ENCODE results near the gene CAV2.

The CAV2 gene

GRCh38 chr7:116549370-116549769, 49.8 kb downstream of the CAV2 start:
- DNase-seq: no peak

DNA sequence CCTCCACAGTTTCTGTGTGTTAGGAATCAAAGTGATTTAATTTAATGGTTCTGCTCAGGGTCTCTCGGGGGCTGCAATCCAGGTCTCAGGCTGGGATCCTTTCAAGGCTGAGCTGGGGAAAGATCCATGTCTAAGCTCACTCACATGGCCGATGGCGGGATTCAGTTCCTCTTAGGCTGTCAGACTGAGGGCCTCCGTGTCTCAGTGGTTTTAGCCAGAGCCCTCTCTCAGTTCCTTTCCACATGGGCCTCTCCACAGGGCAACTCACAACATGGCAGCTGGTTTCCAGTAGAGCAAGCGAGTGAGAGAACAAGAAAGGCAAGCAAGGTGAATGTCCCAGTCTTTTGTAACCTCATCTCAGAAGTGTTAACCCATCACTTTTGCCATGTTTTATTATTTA, 52.2 kb downstream of the CAV2 start:
- DNase-seq: no peak

DNA sequence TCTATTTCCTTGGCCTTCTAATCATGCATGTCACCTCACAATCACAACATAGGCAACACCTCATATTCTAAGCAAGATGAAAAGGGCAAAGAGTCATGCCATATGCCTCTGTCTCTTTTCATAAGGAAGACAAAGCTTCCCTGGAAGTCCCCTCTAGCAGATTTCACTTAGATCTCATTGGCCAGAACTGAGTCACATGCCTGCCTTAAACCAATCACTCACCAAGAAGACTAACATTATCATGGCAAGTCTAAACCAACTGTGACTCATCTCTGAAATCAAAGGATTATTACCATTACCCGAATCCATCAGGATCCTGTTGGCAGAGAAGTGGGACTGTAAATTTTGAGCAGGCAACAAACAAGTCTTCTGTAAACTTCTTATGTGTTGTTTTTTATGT, 53.1 kb downstream of the CAV2 start:
- no peak for DNase-seq

DNA sequence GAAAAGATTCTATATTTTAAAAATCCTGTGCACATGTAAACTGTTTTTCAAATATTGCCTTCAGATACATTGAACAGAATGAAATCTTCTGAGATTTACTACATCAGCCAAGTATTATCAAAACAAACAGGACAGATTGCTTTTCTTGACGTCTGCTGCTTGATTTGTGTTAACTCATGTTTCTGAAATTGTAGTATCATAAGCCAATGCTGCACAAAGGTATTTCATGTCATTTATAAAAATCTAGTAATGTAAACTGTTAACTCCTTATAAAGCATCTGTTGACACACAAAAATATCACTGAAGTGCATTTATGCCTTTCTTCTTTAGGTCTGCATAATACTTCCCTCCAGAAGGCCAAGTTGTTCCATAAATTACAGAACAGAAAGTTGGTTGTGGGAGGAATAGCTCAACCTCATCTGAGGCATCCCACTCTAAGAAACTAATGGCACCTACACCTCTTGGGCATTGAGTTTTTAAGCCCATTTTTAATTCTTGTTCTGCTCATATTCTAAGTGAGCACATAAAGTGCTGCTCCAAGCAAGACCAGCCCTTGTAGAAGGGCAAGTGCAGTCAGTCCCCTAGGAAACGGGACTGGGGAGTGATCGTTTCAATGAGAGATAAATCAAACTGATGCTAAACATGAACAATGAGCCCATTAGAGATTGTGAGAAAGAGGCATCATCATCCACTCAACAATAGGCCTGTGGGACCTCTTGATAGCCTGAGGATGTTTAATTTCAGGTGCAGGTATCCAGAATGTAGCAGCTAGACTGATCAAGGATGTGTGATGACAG, 53.8 kb downstream of the CAV2 start:
- DNase-seq: no peak

DNA sequence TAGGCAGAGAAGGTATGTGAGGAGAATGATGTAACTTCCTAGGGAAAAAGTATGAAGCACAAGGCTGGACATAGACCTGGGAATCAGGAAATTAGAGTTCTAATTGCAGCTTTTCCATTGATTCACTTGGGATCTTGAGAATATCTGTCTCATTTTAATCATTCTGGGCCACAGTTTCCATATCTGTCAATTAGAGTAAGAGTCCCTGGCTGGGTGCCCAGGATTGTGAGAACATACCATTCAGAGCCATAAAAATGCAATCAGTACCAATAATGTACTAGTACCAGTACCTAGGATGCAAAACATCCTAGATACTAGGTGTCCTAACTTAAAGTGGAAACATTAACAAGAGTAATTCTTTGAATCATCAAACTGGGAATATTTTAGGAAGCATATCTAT, 54.9 kb downstream of the CAV2 start:
- peak; percentile 12 for DNase-seq

GRCh38 chr7:116554911-116555310, 55.4 kb downstream of the CAV2 start:
- no peak for DNase-seq

GRCh38 chr7:116557066-116557585, 57.6 kb downstream of the CAV2 start:
- no peak for DNase-seq

GRCh38 chr7:116557901-116558300, 58.4 kb downstream of the CAV2 start:
- no peak for DNase-seq

All from hematopoietic multipotent progenitor cell treated with erythropoietin and hydrocortisone succinate and interleukin-3 and kit ligand, for 4 days (in vitro differentiated cells).